Osteocyte (in vitro differentiated cells): ENCODE measurements around the gene SZRD1. TPM values are rescaled to one million over a fixed set of nuclear protein-coding genes. Genes with fewer than 3 reads are reported as not detected.

Experiments used
- DNase-seq: peaks from one replicate; pipeline ENCODE4 v3.0.0; 2021; ENCODE audit warnings: mixed read lengths; ENCODE audit not compliant: unreplicated experiment; ENCODE audit errors: extremely low spot score
- H3K27ac Mint-ChIP-seq: one replicate; pipeline ENCODE4 v1.8.0; 2021; ENCODE audit warnings: mild to moderate bottlenecking, mixed read lengths; ENCODE audit not compliant: unreplicated experiment
- H3K27me3 Mint-ChIP-seq: one replicate; pipeline ENCODE4 v1.8.0; 2021; ENCODE audit warnings: mixed read lengths; ENCODE audit not compliant: unreplicated experiment
- H3K36me3 Mint-ChIP-seq: one replicate; pipeline ENCODE4 v1.8.0; 2021; ENCODE audit warnings: mixed read lengths; ENCODE audit not compliant: unreplicated experiment
- H3K4me1 Mint-ChIP-seq: one replicate; pipeline ENCODE4 v1.8.0; 2021; ENCODE audit warnings: mixed read lengths; ENCODE audit not compliant: unreplicated experiment
- H3K4me3 Mint-ChIP-seq: one replicate; pipeline ENCODE4 v1.8.0; 2021; ENCODE audit warnings: mild to moderate bottlenecking, moderate library complexity, mixed read lengths; ENCODE audit not compliant: unreplicated experiment
- H3K9me3 Mint-ChIP-seq: one replicate; pipeline ENCODE4 v1.8.0; 2021; ENCODE audit warnings: mixed read lengths; ENCODE audit not compliant: unreplicated experiment
- total RNA-seq: library from RNA; stranded (reverse); gene quantifications from 2 replicates; pipeline ENCODE4 v1.2.1, GENCODE V29; 2021
- TF ChIP-seq, protein P1 (sequence below): fragments of 200-600 bp; sonication (generic); IDR thresholded peaks from 2 replicates; pipeline ENCODE4 v1.5.0; 2021; ENCODE audit warnings: antibody characterized with exemption, mild to moderate bottlenecking, moderate library complexity

SZRD1 gene
- total RNA-seq, 1 donor from 2014 or later: 141 TPM

DNA sequence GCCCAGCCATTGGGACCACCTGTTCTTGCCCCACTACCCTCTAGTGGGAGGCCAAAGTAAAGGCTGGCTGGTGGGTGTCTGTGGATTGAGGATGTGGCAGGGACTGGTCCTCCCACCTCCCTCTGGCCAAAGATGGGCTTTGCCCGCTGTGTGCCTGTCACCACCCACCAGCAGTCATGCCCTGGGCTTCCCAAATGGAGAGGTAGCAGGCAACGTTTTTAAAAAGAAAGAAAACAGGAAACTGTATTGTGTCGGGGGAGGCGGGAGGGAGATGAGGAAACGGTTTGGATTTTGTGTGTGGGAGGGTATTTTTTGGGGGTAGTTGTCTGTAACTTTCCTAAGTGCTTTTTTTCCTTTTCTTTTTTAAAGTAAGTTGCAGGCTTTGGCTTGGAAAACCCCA lies 30.1 kb downstream of the SZRD1 start:
- Mint-ChIP-seq H3K4me1 (peaks cover 16% of the 10 kb centered on the region), H3K36me3 (peaks cover 10% of the 10 kb centered on the region), H3K27me3 (no peaks in the 10 kb centered on the region), H3K27ac (no peak overlapping the region), H3K4me3 (no peak overlapping the region), H3K9me3 (no peaks in the 10 kb centered on the region)
- no peak for DNase-seq
- TF ChIP-seq, protein P1, sequence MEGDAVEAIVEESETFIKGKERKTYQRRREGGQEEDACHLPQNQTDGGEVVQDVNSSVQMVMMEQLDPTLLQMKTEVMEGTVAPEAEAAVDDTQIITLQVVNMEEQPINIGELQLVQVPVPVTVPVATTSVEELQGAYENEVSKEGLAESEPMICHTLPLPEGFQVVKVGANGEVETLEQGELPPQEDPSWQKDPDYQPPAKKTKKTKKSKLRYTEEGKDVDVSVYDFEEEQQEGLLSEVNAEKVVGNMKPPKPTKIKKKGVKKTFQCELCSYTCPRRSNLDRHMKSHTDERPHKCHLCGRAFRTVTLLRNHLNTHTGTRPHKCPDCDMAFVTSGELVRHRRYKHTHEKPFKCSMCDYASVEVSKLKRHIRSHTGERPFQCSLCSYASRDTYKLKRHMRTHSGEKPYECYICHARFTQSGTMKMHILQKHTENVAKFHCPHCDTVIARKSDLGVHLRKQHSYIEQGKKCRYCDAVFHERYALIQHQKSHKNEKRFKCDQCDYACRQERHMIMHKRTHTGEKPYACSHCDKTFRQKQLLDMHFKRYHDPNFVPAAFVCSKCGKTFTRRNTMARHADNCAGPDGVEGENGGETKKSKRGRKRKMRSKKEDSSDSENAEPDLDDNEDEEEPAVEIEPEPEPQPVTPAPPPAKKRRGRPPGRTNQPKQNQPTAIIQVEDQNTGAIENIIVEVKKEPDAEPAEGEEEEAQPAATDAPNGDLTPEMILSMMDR: no peak

DNA sequence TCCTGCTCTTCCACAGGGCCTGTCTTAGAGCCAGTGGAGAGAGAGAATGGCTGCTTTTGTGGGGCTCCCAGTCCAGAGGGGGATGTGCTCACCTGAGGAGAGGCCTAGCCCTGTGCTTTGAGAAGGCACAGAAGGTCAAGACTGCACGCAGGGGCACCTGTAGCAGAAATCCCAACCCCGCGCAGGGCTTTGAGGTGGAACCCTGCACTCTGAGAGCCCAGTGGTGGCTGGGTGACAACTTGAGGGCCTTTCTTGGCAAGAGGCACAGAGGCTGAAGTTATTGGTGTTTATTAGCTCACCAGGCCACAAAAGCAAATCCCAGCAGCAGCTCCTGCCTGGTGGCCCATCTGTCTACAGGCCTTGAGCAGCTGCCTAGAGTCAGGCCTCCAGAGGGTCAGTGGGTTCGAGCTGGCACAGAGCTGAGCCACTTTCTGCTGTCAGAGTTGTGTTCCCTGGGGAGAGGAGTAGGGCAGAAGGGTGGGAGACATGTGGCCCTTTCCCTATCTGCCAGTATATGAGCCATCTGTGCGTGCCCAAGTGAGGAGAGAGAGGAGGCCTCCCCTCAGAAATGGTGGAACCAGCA lies 31.4 kb downstream of the SZRD1 start:
- no peak overlapping the region for H3K4me3 Mint-ChIP-seq
- no peaks in the 10 kb centered on the region for H3K9me3 Mint-ChIP-seq
- peaks cover 9% of the 10 kb centered on the region for H3K36me3 Mint-ChIP-seq
- peak overlapping the region; percentile 38 for H3K27ac Mint-ChIP-seq
- H3K4me1 Mint-ChIP-seq: peaks cover 5% of the 10 kb centered on the region
- no peaks in the 10 kb centered on the region for H3K27me3 Mint-ChIP-seq
- TF ChIP-seq, protein P1: no peak
- no peak for DNase-seq

DNA sequence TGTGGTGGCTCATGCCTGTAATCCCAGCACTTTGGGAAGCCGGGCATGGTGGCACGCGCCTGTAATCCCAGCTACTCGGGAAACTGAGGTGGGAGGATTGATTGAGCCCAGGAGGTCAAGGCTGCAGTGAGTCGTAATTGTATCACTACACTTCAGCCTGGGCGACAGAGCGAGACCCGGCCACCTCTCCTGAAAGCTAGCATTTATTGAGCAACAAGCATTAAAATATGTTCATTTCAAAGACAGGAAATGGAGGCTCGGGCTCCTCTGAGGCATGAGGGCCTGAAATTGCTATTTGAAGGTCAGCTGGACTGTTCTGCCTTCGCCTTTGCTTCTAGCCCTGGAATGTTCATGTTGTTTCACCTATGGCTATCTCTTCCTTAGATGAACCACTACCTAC lies 35.7 kb downstream of the SZRD1 start:
- TF ChIP-seq, protein P1: no peak
- H3K4me3 Mint-ChIP-seq: no peak overlapping the region
- no peak for DNase-seq
- no peak overlapping the region for H3K27ac Mint-ChIP-seq
- H3K4me1 Mint-ChIP-seq: no peaks in the 10 kb centered on the region
- no peaks in the 10 kb centered on the region for H3K27me3 Mint-ChIP-seq
- H3K36me3 Mint-ChIP-seq: peaks cover 4% of the 10 kb centered on the region
- H3K9me3 Mint-ChIP-seq: no peaks in the 10 kb centered on the region

DNA sequence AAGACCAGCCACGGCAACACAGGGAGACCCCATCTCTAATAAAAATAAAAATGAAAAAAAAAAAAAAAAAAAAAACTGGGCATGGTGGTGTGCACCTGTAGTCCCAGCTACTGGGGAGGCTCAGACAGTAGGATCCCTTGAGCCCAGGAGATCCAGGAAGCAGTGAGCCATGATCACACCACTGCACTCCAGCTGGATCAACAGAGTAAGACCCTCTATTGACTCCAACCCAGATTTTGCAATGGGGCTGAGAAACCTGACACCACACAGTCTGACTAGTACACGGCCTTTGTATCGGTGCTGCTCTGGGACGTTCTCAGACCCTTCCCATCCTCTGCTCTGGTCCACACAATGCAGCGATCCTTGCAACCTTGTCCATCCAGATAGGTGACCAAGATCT lies 38.4 kb downstream of the SZRD1 start:
- TF ChIP-seq, protein P1: no peak
- DNase-seq: no peak
- Mint-ChIP-seq H3K4me3 (no peak overlapping the region), H3K27me3 (no peaks in the 10 kb centered on the region), H3K9me3 (no peaks in the 10 kb centered on the region), H3K4me1 (no peaks in the 10 kb centered on the region), H3K27ac (no peak overlapping the region), H3K36me3 (no peaks in the 10 kb centered on the region)

DNA sequence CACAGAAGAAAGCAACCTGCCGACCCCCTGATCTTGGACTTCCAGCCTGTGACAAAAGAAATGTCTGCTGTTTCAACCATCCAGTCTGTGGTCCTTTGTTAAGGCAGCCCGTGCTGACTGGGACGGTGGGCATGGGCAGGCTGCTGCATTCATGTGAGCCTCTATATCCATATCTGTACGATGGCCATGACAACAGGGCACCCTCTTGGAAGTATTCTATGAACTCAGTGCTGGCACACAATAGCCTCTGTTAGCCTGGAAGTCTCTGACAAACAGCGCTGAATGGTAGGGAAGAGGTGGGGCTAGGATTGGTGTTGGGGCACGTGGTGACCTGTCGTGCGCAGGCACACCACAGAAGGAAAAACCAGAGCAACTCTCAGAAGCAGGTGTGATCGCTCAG lies 39.8 kb downstream of the SZRD1 start:
- H3K27ac Mint-ChIP-seq: no peak overlapping the region
- H3K9me3 Mint-ChIP-seq: no peaks in the 10 kb centered on the region
- no peaks in the 10 kb centered on the region for H3K36me3 Mint-ChIP-seq
- no peaks in the 10 kb centered on the region for H3K27me3 Mint-ChIP-seq
- no peak overlapping the region for H3K4me3 Mint-ChIP-seq
- DNase-seq: no peak
- no peaks in the 10 kb centered on the region for H3K4me1 Mint-ChIP-seq
- TF ChIP-seq, protein P1: no peak
